GM23248 (cell line): ENCODE results near the gene OR2H2. TPM values are rescaled to one million over a fixed set of nuclear protein-coding genes. Genes with fewer than 3 reads are reported as not detected.

Experiments used
- DNase-seq: peaks from one replicate; pipeline ENCODE4 v3.0.0-alpha.2; 2015
- H2AFZ ChIP-seq: fragments of 200-600 bp; sonication (generic); 2 replicates; pipeline ENCODE4 v1.6.1; 2016; ENCODE audit warnings: antibody characterized with exemption
- H3F3A ChIP-seq: fragments of 200-600 bp; sonication (generic); 2 replicates; pipeline ENCODE4 v1.6.1; 2016; ENCODE audit warnings: mild to moderate bottlenecking, antibody characterized with exemption, mixed run types; ENCODE audit not compliant: insufficient read depth
- H3K27ac ChIP-seq: fragments of 200-600 bp; sonication (generic); 2 replicates; pipeline ENCODE4 v1.5.1; 2016; ENCODE audit warnings: mild to moderate bottlenecking
- H3K27me3 ChIP-seq: fragments of 200-600 bp; sonication (generic); replicated peaks from 2 replicates; pipeline ENCODE4 v1.6.1; 2016; ENCODE audit warnings: mild to moderate bottlenecking; ENCODE audit not compliant: insufficient read depth
- H3K36me3 ChIP-seq: fragments of 200-600 bp; sonication (generic); 2 replicates; pipeline ENCODE4 v1.6.1; 2016; ENCODE audit warnings: low read depth, mild to moderate bottlenecking
- H3K4me1 ChIP-seq: fragments of 200-600 bp; sonication (generic); 2 replicates; pipeline ENCODE4 v1.6.1; 2016; ENCODE audit warnings: mild to moderate bottlenecking; ENCODE audit not compliant: insufficient read depth
- H3K4me2 ChIP-seq: fragments of 200-600 bp; sonication (generic); one replicate; pipeline ENCODE4 v1.6.1; 2016; ENCODE audit warnings: mild to moderate bottlenecking; ENCODE audit not compliant: unreplicated experiment
- H3K4me3 ChIP-seq: fragments of 200-600 bp; sonication (generic); 2 replicates; pipeline ENCODE4 v1.5.1; 2016; ENCODE audit warnings: mild to moderate bottlenecking
- H3K79me2 ChIP-seq: fragments of 200-600 bp; sonication (generic); 2 replicates; pipeline ENCODE4 v1.6.1; 2016; ENCODE audit warnings: mild to moderate bottlenecking; ENCODE audit not compliant: insufficient read depth
- H3K9ac ChIP-seq: fragments of 200-600 bp; sonication (generic); 2 replicates; pipeline ENCODE4 v1.6.1; 2016; ENCODE audit warnings: mild to moderate bottlenecking
- H3K9me2 ChIP-seq: fragments of 200-600 bp; sonication (generic); 2 replicates; pipeline ENCODE4 v1.6.1; 2016; ENCODE audit warnings: mixed run types, mild to moderate bottlenecking, moderate library complexity; ENCODE audit not compliant: insufficient read depth
- H3K9me3 ChIP-seq: fragments of 200-600 bp; sonication (generic); one replicate; pipeline ENCODE4 v1.6.1; 2017; ENCODE audit warnings: low read depth
- H4K20me1 ChIP-seq: fragments of 200-600 bp; sonication (generic); 2 replicates; pipeline ENCODE4 v1.6.0; 2016; ENCODE audit not compliant: insufficient read depth
- EZH2 ChIP-seq: fragments of 200-600 bp; sonication (generic); IDR thresholded peaks from 2 replicates; pipeline ENCODE4 v1.6.1; 2018; ENCODE audit warnings: antibody characterized with exemption, mild to moderate bottlenecking; ENCODE audit not compliant: insufficient read depth, poor library complexity, severe bottlenecking
- EZH2phosphoT487 ChIP-seq: fragments of 200-600 bp; sonication (generic); IDR thresholded peaks from 2 replicates; pipeline ENCODE4 v1.6.1; 2018; ENCODE audit warnings: antibody characterized with exemption, moderate library complexity, mild to moderate bottlenecking, low read depth; ENCODE audit not compliant: insufficient read depth
- WGBS, 2 experiments: methylation state at CpG; one replicate each; pipeline ENCODE4 v1.1.6; 2015 to 2017; ENCODE audit warnings: low lambda C conversion rate in 2 of 2, low coverage in 1 of 2; ENCODE audit errors: missing lambda C conversion rate in 2 of 2; 5-methylcytosine and 5-hydroxymethylcytosine counted together
- in situ Hi-C: fragments of 300-500 bp; cut with MboI; formaldehyde crosslinking; loops from 2 replicates; pipeline ENCODE4 v1.15.0; 2020
- polyA plus RNA-seq: library from polyadenylated mRNA; unstranded; fragments of >200 nt; fragmentation: Nextera tagmentation; extraction: Ambion mirVana; gene quantifications from 2 replicates; pipeline ENCODE4 v1.2.1, GENCODE V29; 2016
- total RNA-seq: library from RNA; depleted of rRNA; stranded (reverse); fragments of >200 nt; shearing (Covaris generic); gene quantifications from 2 replicates; pipeline ENCODE4 v1.2.3, GENCODE V29; 2014

Gene OR2H2
- total and polyA plus RNA-seq, 2 experiments from 2014 or later: not detected

DNA sequence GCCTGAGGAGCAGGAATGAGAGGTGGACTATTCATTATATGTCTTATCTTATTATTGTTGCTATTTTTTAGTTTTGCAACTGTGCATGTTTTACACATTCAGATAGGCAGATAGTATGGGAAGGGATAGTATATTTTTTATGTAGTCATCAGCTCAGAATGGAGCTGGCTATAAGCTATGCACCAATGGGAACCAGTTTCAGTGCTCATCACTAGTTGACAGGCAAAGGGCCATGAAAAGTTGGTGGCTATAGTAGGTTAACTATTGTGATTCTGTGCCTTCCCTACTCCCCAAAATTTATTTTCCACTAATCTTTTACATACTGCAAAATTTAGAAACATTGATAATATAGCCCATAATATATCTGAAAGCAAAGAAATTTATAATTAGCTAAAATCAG is 20.0 kb upstream of the OR2H2 start:
- in situ Hi-C loops: no loop called here
- no peaks in the 10 kb centered on the region for H3K79me2 ChIP-seq
- H2AFZ ChIP-seq: no peak overlapping the region
- H3K27ac ChIP-seq: no peak overlapping the region
- no peak overlapping the region for H3K9ac ChIP-seq
- no peaks in the 10 kb centered on the region for H3F3A ChIP-seq
- H3K36me3 ChIP-seq: no peaks in the 10 kb centered on the region
- TF ChIP-seq EZH2: no peak
- no peak for TF ChIP-seq EZH2phosphoT487
- H3K9me3 ChIP-seq: no peaks in the 10 kb centered on the region
- no peak for DNase-seq
- no peak overlapping the region for H3K4me3 ChIP-seq
- peaks cover 4% of the 10 kb centered on the region; the same call in 1 of the 2 replicates for H3K27me3 ChIP-seq
- no peaks in the 10 kb centered on the region; the same call in 1 of the 2 replicates for H3K9me2 ChIP-seq
- no peaks in the 10 kb centered on the region for H4K20me1 ChIP-seq
- no peaks in the 10 kb centered on the region for H3K4me1 ChIP-seq
- no peak overlapping the region for H3K4me2 ChIP-seq

DNA sequence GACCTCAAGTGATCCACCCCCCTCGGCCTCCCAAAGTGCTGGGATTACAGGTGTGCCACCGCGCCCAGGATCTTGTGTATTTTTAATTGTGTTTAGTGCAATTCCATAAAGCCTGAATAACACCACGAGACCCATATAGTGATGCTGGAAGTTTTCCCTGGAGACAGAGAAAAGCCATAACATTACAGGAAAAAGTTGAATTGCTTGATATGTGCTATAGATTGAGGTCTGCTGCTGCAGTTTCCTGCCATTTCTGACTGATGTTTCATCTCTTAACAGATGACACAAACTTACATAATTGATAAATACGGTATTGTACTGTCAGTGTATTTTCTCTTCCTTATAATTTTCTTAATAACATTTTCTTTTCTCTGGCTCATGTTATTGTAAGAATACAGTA is 18.1 kb upstream of the OR2H2 start:
- no peaks in the 10 kb centered on the region; the same call in 1 of the 2 replicates for H3K27me3 ChIP-seq
- no peak for TF ChIP-seq EZH2phosphoT487
- TF ChIP-seq EZH2: no peak
- in situ Hi-C loops: no loop called here
- no peak for DNase-seq
- H2AFZ ChIP-seq: no peak overlapping the region
- no peak overlapping the region for H3K27ac ChIP-seq
- H3F3A ChIP-seq: no peaks in the 10 kb centered on the region
- no peaks in the 10 kb centered on the region for H3K9me3 ChIP-seq
- no peaks in the 10 kb centered on the region for H3K4me1 ChIP-seq
- H3K9me2 ChIP-seq: no peaks in the 10 kb centered on the region; the same call in 1 of the 2 replicates
- H3K9ac ChIP-seq: no peak overlapping the region
- 52 to 55% methylated on average over 5 of the region's 5 CpGs for WGBS, 2 experiments
- no peaks in the 10 kb centered on the region for H3K79me2 ChIP-seq
- no peak overlapping the region for H3K4me2 ChIP-seq
- no peak overlapping the region for H3K4me3 ChIP-seq
- no peaks in the 10 kb centered on the region for H3K36me3 ChIP-seq
- H4K20me1 ChIP-seq: no peaks in the 10 kb centered on the region

DNA sequence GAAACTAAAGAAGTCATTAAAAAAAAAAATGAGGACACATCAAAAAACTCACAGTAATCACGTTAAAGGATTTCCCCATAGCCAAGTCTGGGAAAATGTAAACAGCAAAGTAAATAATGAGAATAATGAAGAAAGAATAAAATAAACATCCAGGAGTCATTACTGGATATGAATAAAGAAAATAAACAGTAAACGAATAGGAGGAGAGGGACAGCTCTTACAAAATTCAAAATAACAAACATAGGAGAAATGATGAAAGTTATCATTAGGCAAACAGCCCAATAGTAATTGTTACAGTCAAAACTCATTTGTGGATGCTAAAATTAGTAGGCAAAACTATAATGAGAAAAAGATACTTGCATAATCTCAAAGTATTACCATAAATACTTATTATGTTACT is 17.4 kb upstream of the OR2H2 start:
- Histone ChIP-seq H2AFZ (no peak overlapping the region), H3K9me2 (no peaks in the 10 kb centered on the region; the same call in 1 of the 2 replicates), H3K79me2 (no peaks in the 10 kb centered on the region), H3K27ac (no peak overlapping the region), H3K27me3 (no peaks in the 10 kb centered on the region; the same call in 1 of the 2 replicates), H3K9ac (no peak overlapping the region), H3K36me3 (no peaks in the 10 kb centered on the region), H3K4me1 (no peaks in the 10 kb centered on the region), H4K20me1 (no peaks in the 10 kb centered on the region), H3K4me3 (no peak overlapping the region), H3K9me3 (no peaks in the 10 kb centered on the region), H3F3A (no peaks in the 10 kb centered on the region), H3K4me2 (no peak overlapping the region)
- in situ Hi-C loops: no loop called here
- no peak for DNase-seq
- 4 to 7% methylated on average over 2 of the region's 2 CpGs for WGBS, 2 experiments
- no peak for TF ChIP-seq EZH2phosphoT487
- no peak for TF ChIP-seq EZH2

DNA sequence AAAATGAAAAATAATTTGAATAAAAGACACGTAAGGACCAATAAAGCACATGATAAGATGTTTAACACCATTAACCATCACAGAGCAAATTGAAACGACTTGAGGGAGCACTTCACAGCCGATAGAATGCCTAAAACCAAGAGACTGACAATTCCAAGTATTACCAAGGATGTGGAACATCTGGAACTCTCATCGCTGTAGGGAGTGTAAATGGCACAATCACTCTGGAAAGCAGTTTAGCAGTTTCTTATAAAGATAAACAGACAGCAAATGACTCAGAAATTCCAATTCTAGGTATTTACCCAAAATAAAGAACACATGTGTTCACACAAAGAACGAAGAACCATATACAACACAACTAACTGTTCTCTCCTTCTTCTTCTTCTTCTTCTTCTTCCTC is 16.9 kb upstream of the OR2H2 start:
- Histone ChIP-seq H3F3A (no peaks in the 10 kb centered on the region), H3K36me3 (no peaks in the 10 kb centered on the region), H3K4me2 (no peak overlapping the region), H3K4me3 (no peak overlapping the region), H3K9ac (no peak overlapping the region), H3K27ac (no peak overlapping the region), H3K4me1 (no peaks in the 10 kb centered on the region), H3K79me2 (no peaks in the 10 kb centered on the region), H4K20me1 (no peaks in the 10 kb centered on the region), H2AFZ (no peak overlapping the region), H3K27me3 (no peaks in the 10 kb centered on the region; the same call in 1 of the 2 replicates), H3K9me2 (no peaks in the 10 kb centered on the region; the same call in 1 of the 2 replicates), H3K9me3 (no peaks in the 10 kb centered on the region)
- no peak for TF ChIP-seq EZH2phosphoT487
- TF ChIP-seq EZH2: no peak
- in situ Hi-C loops: no loop called here
- WGBS, 2 experiments: 4% methylated on average over 5 of the region's 5 CpGs
- DNase-seq: no peak

DNA sequence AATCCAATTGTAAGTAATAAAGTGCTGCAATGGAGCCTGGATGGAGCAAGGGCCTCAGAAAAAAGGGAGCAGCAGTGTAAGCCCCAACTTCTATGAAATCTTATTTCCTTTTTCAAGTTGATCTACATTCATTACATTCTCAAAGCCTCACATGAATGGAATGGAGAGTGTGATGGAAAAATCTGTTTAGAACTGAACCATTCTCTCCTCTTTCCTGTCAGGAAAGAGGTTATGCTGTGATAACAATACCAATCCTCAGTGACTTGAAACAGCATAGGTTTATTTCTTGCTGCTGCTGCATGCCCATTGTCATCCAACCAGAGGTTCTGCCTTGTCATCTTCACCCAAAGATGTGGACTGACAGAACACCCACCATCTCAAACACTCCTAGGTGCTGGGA is 8.9 kb upstream of the OR2H2 start:
- TF ChIP-seq EZH2 (no peak), EZH2phosphoT487 (no peak)
- no peaks in the 10 kb centered on the region for H3K9me3 ChIP-seq
- no peaks in the 10 kb centered on the region for H3K9me2 ChIP-seq
- H3K4me1 ChIP-seq: no peaks in the 10 kb centered on the region
- no peak overlapping the region for H3K9ac ChIP-seq
- no peaks in the 10 kb centered on the region for H3F3A ChIP-seq
- no peak overlapping the region for H3K4me2 ChIP-seq
- H3K27me3 ChIP-seq: no peaks in the 10 kb centered on the region; the same call in 1 of the 2 replicates
- no peak overlapping the region for H3K27ac ChIP-seq
- DNase-seq: no peak
- no peak overlapping the region for H2AFZ ChIP-seq
- no peaks in the 10 kb centered on the region for H3K79me2 ChIP-seq
- no peaks in the 10 kb centered on the region for H4K20me1 ChIP-seq
- in situ Hi-C loops: loop anchor here (25.0 kb wide), 1 partner anchor 889 kb away; no protein-coding TSS in a partner anchor
- no peaks in the 10 kb centered on the region for H3K36me3 ChIP-seq
- no peak overlapping the region for H3K4me3 ChIP-seq
